ENCODE results near the gene PDRG1.

PDRG1 gene

GRCh38 chr20:31907046-31907445 lies 44.8 kb downstream of the PDRG1 start:
- DNase-seq (ENCODE audit: low read depth) = no peak

- DNase-seq (ENCODE audit: low read depth) = no peak
Measured at GRCh38 chr20:31906001-31906400, 45.8 kb downstream of the PDRG1 start.

GRCh38 chr20:31903627-31904386 lies 48.0 kb downstream of the PDRG1 start:
- no peak for DNase-seq (ENCODE audit: low read depth)

GRCh38 chr20:31901615-31902014 lies 50.2 kb downstream of the PDRG1 start:
- DNase-seq (ENCODE audit: low read depth) = no peak

- DNase-seq (ENCODE audit: low read depth) = no peak
Measured at GRCh38 chr20:31897541-31897940, 54.3 kb downstream of the PDRG1 start.

GRCh38 chr20:31896049-31896448 lies 55.8 kb downstream of the PDRG1 start:
- no peak for DNase-seq (ENCODE audit: low read depth)

- no peak for DNase-seq (ENCODE audit: low read depth)
Measured at GRCh38 chr20:31894980-31895675, 56.7 kb downstream of the PDRG1 start.
